HG03103 (cell line): ENCODE measurements around the gene ALDH18A1.
"Not testable (repeated sequence)": the region's sequence is repeated elsewhere in the genome, so short reads cannot be mapped to it uniquely, and the experiment has no call there.

Source experiments
- ATAC-seq: cut with Tn5 transposase; IDR thresholded peaks from one replicate; pipeline ENCODE4 v1.9.1; 2021; ENCODE audit warnings: low read depth; ENCODE audit not compliant: unreplicated experiment

The ALDH18A1 gene

GRCh38 chr10:95656291-95657164, at the start of gene ALDH18A1:
ALDH18A1 (minus strand) TSS chr10:95656711; CDS start chr10:95653377, 3,334 bp downstream.
- peak; percentile 85 for ATAC-seq

DNA sequence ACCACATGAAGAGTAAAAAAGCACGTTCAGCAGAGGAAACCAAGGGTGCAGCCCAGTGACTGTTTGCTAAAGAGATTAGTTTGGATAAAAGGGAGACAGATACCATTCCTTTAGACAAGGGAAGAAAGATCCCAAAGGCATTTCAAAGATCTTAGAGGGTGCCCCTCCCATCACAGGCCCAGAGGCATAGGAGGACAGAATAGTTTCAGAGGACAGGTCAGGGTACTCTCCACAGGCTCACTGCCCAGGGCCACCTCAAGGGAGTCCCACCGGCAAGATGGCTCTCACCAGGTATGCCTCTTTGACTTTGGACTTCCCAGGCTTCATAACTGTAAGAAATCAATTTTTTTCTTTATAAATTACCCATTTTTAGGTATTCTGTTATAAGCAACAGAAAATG, 41.9 kb upstream of the ALDH18A1 start:
- no peak for ATAC-seq

DNA sequence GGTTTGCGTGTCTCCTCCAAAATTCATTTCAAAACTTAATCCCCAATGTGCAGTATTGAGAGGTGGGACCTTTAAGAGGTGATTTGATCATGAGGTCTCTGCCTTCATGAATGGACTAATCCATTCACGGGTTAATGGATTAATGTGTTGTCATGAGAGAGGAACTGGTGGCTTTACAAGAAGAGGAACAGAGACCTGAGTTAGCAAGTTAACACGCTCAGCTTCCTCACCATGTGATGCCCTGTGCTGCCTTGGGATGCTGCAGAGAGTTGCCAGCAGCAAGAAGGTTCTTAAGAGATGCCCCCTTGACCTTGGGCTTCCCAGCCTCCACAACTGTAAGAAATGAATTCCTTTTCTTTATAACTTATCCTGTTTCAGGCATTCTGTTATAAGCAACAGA, 40.9 kb upstream of the ALDH18A1 start:
- ATAC-seq, result no peak

DNA sequence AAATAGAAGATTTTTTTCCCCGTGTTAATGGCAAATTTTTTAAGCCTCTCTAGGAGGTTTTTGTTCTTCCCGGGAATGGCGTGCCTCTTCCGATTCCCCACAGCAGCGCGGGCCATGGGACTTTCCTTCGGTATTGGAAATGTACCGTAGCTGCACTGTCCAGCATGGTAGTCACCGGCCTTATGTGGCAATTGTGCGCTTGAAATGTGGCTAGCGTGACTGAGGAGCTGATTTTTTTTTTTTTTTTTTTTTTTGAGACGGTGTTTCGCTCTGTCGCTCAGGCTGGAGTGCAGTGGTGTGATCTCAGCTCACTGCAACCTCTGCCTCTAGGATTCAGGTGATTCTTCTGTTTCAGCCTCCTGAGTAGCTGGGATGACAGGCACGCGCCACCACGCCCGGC, 38.2 kb upstream of the ALDH18A1 start:
- ATAC-seq, result no peak

- peak; percentile 98 for ATAC-seq
Measured at GRCh38 chr10:95693668-95694534, 37.4 kb upstream of the ALDH18A1 start, which contains the start of gene TCTN3. TCTN3 (minus strand) TSS chr10:95693927; CDS start chr10:95693899, 28 bp downstream.

DNA sequence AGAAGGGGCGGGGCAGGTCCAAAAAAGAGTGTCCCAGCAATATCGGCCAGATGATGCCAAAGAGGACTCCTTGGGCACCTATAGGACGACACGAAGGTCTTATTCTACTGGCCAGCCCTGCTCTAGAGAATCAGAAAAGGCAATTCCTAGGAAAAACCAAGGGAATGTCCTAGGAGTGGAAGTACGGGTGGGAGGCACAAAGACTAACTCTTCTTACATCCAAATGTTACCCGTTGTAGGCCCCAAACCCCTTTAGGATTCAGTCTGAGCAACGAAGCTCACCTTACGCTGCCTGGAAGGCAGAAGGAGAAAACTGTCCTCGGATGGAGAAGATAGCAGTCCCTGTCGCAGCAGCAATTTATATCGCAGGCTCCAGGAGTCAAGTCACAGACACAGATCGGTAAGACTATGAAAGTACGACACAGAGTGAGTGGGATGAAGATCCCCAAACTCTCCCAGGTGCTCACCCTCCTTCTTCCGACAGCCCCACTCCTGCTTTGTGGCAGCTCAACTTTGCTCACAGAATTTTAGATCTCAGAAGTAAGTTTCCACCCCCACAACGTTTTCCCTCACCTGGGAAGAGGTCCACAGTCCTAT, 36.7 kb upstream of the ALDH18A1 start:
- no peak for ATAC-seq

DNA sequence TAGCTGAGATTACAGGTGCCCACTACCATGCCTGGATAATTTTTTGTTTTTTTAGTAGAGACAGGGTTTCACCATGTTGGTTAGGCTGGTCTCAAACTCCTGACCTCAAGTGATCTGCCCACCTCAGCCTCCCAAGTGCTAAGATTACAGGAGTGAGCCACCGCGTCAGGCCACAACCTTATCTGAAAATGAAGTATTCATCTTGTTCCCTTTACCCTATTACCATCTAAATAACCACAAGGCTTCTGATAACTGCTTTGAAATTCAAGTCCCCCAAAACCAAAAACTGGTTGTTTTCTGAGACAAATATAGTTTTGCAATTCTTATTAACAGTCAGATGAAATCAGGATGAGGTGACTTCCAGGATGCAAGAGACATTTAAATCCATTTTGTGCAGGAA, 34.8 kb upstream of the ALDH18A1 start:
- no peak for ATAC-seq

GRCh38 chr10:95688648-95689047, 32.1 kb upstream of the ALDH18A1 start:
- no peak for ATAC-seq

DNA sequence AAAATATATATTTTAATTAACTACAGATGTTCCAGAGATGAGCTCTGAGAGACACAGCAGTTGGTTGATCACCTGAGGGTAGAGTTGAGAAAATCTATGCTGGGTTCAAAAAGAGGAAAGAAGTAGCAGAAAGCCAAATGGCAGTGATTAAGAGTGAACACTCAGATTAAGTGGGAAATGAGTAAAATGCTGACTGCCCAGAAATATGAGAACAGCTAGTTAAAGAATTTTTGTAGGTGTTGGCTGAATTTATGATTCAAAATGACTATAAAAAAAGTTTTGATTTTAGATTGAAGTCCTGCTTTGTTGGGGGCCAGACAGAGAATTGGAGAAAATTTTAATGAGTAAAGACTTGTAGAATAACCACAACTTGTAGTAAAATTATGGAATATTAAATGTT, 27.5 kb upstream of the ALDH18A1 start:
- ATAC-seq, result no peak

- no peak for ATAC-seq
Measured at GRCh38 chr10:95675403-95676116, 19.0 kb upstream of the ALDH18A1 start.

- ATAC-seq, result no peak
Measured at GRCh38 chr10:95674643-95675042, 18.1 kb upstream of the ALDH18A1 start.

DNA sequence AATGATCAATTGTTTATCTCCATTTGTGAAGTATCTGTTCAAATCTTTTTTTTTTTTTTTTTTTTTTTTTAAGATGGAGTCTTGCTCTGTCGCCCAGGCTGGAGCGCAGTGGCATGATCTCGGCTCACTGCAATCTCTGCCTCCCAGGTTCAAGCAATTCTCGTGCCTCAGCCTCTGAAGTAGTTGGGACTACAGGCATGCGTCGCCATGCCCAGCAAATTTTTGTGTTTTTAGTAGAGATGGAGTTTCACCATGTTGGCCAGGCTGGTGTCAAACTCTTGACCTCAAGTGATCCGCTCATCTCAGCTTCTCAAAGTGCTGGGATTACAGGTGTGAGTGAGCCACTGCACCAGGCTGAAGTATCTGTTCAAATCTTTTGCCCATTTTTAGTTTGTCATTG, 16.1 kb upstream of the ALDH18A1 start:
- ATAC-seq, result not testable (repeated sequence)

- ATAC-seq, result no peak
Measured at GRCh38 chr10:95664543-95664942, 8.0 kb upstream of the ALDH18A1 start.

- no peak for ATAC-seq
Measured at GRCh38 chr10:95663496-95663895, 7.0 kb upstream of the ALDH18A1 start.

DNA sequence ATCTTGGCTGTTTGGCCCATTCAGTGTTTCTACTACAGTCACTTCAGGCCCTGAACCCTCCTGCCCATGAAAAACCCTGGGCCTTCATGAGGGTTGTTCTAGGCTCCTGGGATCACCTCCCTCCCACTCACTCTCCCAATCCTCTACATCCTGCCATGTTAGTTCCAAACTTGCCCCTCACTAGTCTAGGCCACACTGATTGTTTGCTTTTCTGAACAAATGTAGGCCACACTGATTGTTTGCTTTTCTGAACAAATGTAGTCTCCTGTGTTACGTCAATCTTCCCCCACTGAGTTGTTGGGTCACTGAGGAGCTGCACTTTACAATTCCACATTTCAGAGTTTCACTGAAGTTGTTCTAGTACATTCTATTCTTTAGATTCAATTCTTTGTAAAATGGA, 5.3 kb upstream of the ALDH18A1 start:
- ATAC-seq, result no peak

DNA sequence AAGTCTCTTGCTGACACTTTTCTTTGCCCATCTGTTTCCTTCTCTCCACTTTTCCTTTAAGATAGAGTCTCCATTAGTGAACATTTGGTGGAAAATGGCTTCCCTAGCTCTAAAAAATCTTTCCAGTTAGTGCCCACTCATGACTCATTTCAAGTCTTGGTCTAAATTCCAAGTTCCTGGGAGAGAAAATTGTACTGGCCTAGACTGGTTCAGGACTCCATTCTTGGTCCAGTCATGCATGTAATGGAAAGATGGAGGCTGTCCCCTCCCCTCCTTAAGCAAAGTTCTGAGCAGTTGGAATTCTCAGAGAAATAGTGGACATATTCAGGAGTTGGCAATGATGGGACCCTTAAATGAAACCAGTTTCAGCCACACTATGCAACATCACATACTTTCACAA, 3.8 kb upstream of the ALDH18A1 start:
- ATAC-seq, result no peak

- ATAC-seq, result no peak
Measured at GRCh38 chr10:95657250-95657649, 739 bp upstream of the ALDH18A1 start.

DNA sequence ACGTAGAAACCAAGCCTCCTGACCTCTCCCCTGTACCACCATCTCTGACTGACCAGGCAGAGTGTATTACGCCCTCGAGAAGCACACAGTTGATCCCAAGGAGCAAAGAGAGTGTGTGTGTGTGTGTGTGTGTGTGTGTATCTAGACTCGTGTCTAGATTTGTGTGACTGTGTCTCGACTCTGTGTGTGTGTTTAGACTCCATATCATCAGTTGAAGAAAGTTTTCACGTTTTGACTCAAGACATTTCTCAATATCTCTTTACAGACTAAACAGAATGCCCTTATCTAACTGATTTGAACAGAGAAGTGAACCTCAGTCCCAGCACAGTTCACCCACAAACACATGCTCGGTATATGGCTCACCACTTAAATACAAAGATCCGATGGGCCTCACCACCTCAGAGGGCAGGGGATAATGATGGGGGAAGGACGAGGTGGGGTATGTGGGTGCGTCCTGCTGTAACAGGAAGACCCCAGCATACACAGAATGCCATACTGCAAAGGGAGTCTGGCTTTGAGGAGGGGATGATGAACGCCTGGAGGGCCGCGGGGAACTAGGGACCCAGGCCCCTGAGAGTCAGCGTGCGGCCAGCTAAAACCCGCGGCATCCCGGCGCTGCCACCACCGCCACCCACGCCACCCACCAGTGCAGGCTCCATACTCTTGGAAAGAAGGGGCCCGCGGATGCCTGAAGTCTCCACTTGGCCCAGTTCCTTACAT, 780 bp downstream of the ALDH18A1 start:
- no peak for ATAC-seq

GRCh38 chr10:95653895-95654294, 2.6 kb downstream of the ALDH18A1 start:
- ATAC-seq, result no peak
